ENCODE measurements around the gene FAM81A.

Gene FAM81A

DNA sequence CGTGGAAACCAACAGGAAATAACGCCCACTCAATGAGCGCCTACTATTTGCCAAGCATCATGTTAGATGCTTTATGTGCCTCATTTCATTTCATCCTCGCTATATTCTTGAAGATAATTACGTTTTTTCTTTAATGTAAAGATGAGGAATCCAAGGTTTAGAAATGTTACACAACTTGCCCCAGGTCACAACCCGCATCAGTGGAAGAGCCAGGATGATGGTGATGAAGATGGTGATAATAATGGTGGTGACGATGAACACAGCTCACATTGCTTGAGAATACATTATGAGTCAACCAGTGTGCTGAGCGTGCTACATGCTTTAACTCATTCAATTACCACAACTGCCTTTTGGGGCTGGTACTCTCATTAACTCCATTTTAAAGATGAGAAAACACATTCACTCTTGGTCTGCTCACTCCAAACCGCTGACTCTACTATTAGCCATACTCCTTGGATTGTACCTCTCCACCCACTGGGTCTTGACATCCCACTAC, 43.8 kb upstream of the FAM81A start:
- Histone ChIP-seq H3K4me3 (replicated peaks; ENCODE audit: insufficient read depth, low read length) (no peak overlapping the region), H3K27me3 (ENCODE audit: insufficient read depth, poor library complexity, severe bottlenecking) (no peaks in the 10 kb centered on the region), H3K27ac (replicated peaks) (no peak overlapping the region)
- no peak for TF ChIP-seq SPI1 (IDR thresholded peaks at IDR 0.05; ENCODE audit: borderline replicate concordance, low read depth)
- no peak for TF ChIP-seq GABPA (IDR thresholded peaks at IDR 0.05; ENCODE audit: low read depth)
- no peak for TF ChIP-seq POLR2AphosphoS5 (IDR thresholded peaks at IDR 0.05; ENCODE audit: low read depth)
- TF ChIP-seq REST (IDR thresholded peaks at IDR 0.05; ENCODE audit: insufficient replicate concordance, low read depth): no peak
- no peak for TF ChIP-seq CTCF (IDR thresholded peaks at IDR 0.05; ENCODE audit: insufficient read depth, low read length)
- no peak for DNase-seq (ENCODE audit: low read depth in 1 of 2, low spot score in 1 of 2)

- no peak for TF ChIP-seq CTCF (IDR thresholded peaks at IDR 0.05; ENCODE audit: insufficient read depth, low read length)
- no peak for TF ChIP-seq REST (IDR thresholded peaks at IDR 0.05; ENCODE audit: insufficient replicate concordance, low read depth)
- no peak overlapping the region for H3K4me3 ChIP-seq (replicated peaks; ENCODE audit: insufficient read depth, low read length)
- no peaks in the 10 kb centered on the region for H3K27me3 ChIP-seq (ENCODE audit: insufficient read depth, poor library complexity, severe bottlenecking)
- no peak overlapping the region for H3K27ac ChIP-seq (replicated peaks)
- DNase-seq (ENCODE audit: low read depth in 1 of 2, low spot score in 1 of 2): no peak
These were observed 41.8 kb upstream of the FAM81A start for GRCh38 chr15:59396211-59396610.

DNA sequence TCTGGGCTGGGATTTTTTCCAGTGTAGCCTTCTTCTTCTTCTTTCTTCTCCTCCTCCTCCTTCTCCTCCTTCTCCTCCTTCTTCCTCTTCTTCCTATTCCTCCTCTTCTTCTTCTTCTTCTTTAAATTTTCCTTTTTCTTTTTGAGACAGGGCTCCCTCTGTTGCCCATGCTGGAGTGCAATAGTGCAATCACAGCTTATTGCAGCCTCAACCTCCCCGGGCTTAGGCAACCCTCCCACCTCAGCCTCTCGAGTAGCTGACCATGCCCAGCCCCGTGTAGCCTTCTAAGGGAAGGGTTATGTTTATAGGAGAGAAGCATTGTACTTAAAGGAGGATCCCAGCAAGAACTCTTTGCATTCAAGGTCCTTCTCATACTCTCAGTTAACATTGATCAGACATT, 41.3 kb upstream of the FAM81A start:
- TF ChIP-seq REST (IDR thresholded peaks at IDR 0.05; ENCODE audit: insufficient replicate concordance, low read depth) (no peak), SPI1 (IDR thresholded peaks at IDR 0.05; ENCODE audit: borderline replicate concordance, low read depth) (no peak), GABPA (IDR thresholded peaks at IDR 0.05; ENCODE audit: low read depth) (no peak), CTCF (IDR thresholded peaks at IDR 0.05; ENCODE audit: insufficient read depth, low read length) (no peak), POLR2AphosphoS5 (IDR thresholded peaks at IDR 0.05; ENCODE audit: low read depth) (no peak)
- H3K27ac ChIP-seq (replicated peaks): no peak overlapping the region

More for the DNA sequence above, 41.3 kb upstream of the FAM81A start:
- no peaks in the 10 kb centered on the region for H3K27me3 ChIP-seq (ENCODE audit: insufficient read depth, poor library complexity, severe bottlenecking)
- H3K4me3 ChIP-seq (replicated peaks; ENCODE audit: insufficient read depth, low read length): no peak overlapping the region
- no peak for DNase-seq (ENCODE audit: low read depth in 1 of 2, low spot score in 1 of 2)

Data from HL-60 (cell line).